ENCODE measurements around the gene CPN2. TPM values are rescaled to one million over a fixed set of nuclear protein-coding genes. Genes with fewer than 3 reads are reported as not detected.

The CPN2 gene
- polyA plus RNA-seq, 5 donors = 0.17 TPM; not detected in 4

GRCh38 chr3:194352667-194353246 is 1.6 kb upstream of the CPN2 start:
- no peak for DNase-seq

GRCh38 chr3:194351952-194352536 is 916 bp upstream of the CPN2 start:
- DNase-seq = no peak

- no peak for DNase-seq
Observed at GRCh38 chr3:194350726-194351071, 429 bp downstream of the CPN2 start.

- no peak for DNase-seq
Observed at GRCh38 chr3:194348354-194348753, 2.8 kb downstream of the CPN2 start.

- DNase-seq = no peak
Observed at GRCh38 chr3:194346621-194347020, 4.5 kb downstream of the CPN2 start.

GRCh38 chr3:194346035-194346434 is 5.1 kb downstream of the CPN2 start:
- no peak for DNase-seq

GRCh38 chr3:194344012-194344411 is 7.1 kb downstream of the CPN2 start:
- DNase-seq = peak; percentile 52 to 67

- no peak for DNase-seq
Observed at GRCh38 chr3:194343561-194343893, 7.6 kb downstream of the CPN2 start.

GRCh38 chr3:194342861-194343560 is 8.1 kb downstream of the CPN2 start:
- no peak for DNase-seq

- no peak for DNase-seq
Observed at GRCh38 chr3:194340757-194341400, 10.2 kb downstream of the CPN2 start.

- no peak for DNase-seq
Observed at GRCh38 chr3:194339840-194340239, 11.3 kb downstream of the CPN2 start.

GRCh38 chr3:194339356-194339755 is 11.8 kb downstream of the CPN2 start:
- no peak for DNase-seq

- DNase-seq = peak in 1 of 2 donors; percentile 41
Observed at GRCh38 chr3:194337965-194338753, 13.0 kb downstream of the CPN2 start.

GRCh38 chr3:194336601-194337355 is 14.3 kb downstream of the CPN2 start:
- DNase-seq = no peak

GRCh38 chr3:194333981-194334320 is 17.2 kb downstream of the CPN2 start:
- DNase-seq = no peak

- peak; percentile 84 for DNase-seq
Observed at GRCh38 chr3:194333212-194333980, 17.7 kb downstream of the CPN2 start.

GRCh38 chr3:194332858-194333211 is 18.3 kb downstream of the CPN2 start:
- DNase-seq = no peak

GRCh38 chr3:194330579-194330978 is 20.5 kb downstream of the CPN2 start:
- no peak for DNase-seq

- no peak for DNase-seq
Observed at GRCh38 chr3:194330160-194330559, 21.0 kb downstream of the CPN2 start.

- no peak for DNase-seq
Observed at GRCh38 chr3:194329583-194329965, 21.6 kb downstream of the CPN2 start.
